Suprapubic skin (tissue), 4 donors: ENCODE results near the gene HRG. TPM values are rescaled to one million over a fixed set of nuclear protein-coding genes. Genes with fewer than 3 reads are reported as not detected.

ENCODE experiments used
- DNase-seq, 2 donors: peaks; one replicate each; pipeline ENCODE4 v3.0.0-alpha.2; 2019; ENCODE audit warnings: low spot score in 2 of 2
- H3K27ac ChIP-seq: fragments of 200-600 bp; sonication (generic); one replicate; pipeline ENCODE4 v1.5.1; 2019
- H3K27me3 ChIP-seq: fragments of 200-600 bp; sonication (generic); one replicate; pipeline ENCODE4 v1.5.1; 2019
- H3K36me3 ChIP-seq: fragments of 200-600 bp; sonication (generic); one replicate; pipeline ENCODE4 v1.5.1; 2019
- H3K4me1 ChIP-seq: fragments of 200-600 bp; sonication (generic); one replicate; pipeline ENCODE4 v1.5.1; 2019
- H3K4me3 ChIP-seq: fragments of 200-600 bp; sonication (generic); one replicate; pipeline ENCODE4 v1.5.1; 2019; ENCODE audit warnings: mild to moderate bottlenecking
- H3K9me3 ChIP-seq: fragments of 200-600 bp; sonication (generic); one replicate; pipeline ENCODE4 v1.5.1; 2019
- CTCF ChIP-seq, 2 donors: fragments of 200-600 bp in 1 of 2; fragments of 450-650 bp in 1 of 2; sonication (generic) in 1 of 2; IDR thresholded peaks; one replicate each; pipeline ENCODE4 v1.5.1; 2016 to 2019; ENCODE audit warnings: antibody characterized with exemption in 2 of 2, mild to moderate bottlenecking in 1 of 2, moderate library complexity in 1 of 2
- EP300 ChIP-seq: sonication (generic); formaldehyde crosslinking; IDR thresholded peaks from one replicate; pipeline ENCODE4 v1.6.1; 2017; ENCODE audit warnings: antibody characterized with exemption
- POLR2A ChIP-seq, 2 donors: fragments of 450-650 bp; IDR thresholded peaks; one replicate each; pipeline ENCODE4 v1.6.1; 2017; ENCODE audit warnings: antibody characterized with exemption in 2 of 2, mild to moderate bottlenecking in 2 of 2, moderate library complexity in 2 of 2
- POLR2AphosphoS5 ChIP-seq, 3 donors: sonication (generic); formaldehyde crosslinking; IDR thresholded peaks; one replicate each; pipeline ENCODE4 v1.6.1; 2017; ENCODE audit warnings: antibody characterized with exemption in 3 of 3
- WGBS: methylation state at CpG from one replicate; pipeline ENCODE4 v1.1.5; 2018; 5-methylcytosine and 5-hydroxymethylcytosine counted together
- total RNA-seq, 4 donors: library from RNA; depleted of rRNA; stranded (reverse); fragments of >200 nt; gene quantifications; one replicate each; pipeline ENCODE4 v1.1.0, GENCODE V29; 2016

Gene HRG
- total RNA-seq, 4 donors from 2014 or later, result 0.30 TPM; not detected in 3

DNA sequence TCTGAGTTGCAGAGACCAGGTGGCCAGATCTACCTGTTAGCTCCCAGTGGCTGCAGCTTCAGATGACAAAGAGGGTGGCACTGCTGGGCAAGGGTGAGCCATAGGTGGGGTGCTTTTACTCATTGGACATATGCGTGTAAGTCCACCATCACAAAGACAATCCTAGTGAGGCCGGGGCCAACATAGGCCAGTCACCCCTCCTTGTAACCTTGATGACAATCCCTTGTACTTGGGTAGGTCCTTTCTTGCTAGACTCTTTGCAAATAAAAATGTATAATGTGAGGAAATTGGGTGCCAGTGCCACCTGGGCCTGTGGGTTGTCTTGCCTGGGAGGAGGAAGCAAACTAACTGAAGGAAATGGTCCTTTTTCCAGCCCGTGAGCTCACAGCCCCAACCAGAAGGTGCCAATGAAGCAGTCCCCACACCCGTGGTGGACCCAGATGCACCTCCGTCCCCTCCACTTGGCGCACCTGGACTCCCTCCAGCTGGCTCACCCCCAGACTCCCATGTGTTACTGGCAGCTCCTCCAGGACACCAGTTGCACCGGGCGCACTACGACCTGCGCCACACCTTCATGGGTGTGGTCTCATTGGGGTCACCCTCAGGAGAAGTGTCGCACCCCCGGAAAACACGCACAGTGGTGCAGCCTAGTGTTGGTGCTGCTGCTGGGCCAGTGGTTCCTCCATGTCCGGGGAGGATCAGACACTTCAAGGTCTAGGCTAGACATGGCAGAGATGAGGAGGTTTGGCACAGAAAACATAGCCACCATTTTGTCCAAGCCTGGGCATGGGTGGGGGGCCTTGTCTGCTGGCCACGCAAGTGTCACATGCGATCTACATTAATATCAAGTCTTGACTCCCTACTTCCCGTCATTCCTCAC, 45.4 kb upstream of the HRG start:
- peaks cover 16% of the 10 kb centered on the region for H3K4me1 ChIP-seq
- no peak for TF ChIP-seq CTCF (IDR thresholded peaks at IDR 0.05)
- no peak for TF ChIP-seq POLR2AphosphoS5 (IDR thresholded peaks at IDR 0.05)
- TF ChIP-seq EP300, result no peak
- TF ChIP-seq POLR2A (IDR thresholded peaks at IDR 0.05), result no peak
- H3K9me3 ChIP-seq, result no peaks in the 10 kb centered on the region
- 81% methylated on average over 16 of the region's 17 CpGs for WGBS
- DNase-seq, result peak in 1 of 2 donors; percentile 53
- peaks cover 19% of the 10 kb centered on the region for H3K27me3 ChIP-seq
- H3K4me3 ChIP-seq, result no peak overlapping the region
- no peak overlapping the region for H3K27ac ChIP-seq
- no peaks in the 10 kb centered on the region for H3K36me3 ChIP-seq

DNA sequence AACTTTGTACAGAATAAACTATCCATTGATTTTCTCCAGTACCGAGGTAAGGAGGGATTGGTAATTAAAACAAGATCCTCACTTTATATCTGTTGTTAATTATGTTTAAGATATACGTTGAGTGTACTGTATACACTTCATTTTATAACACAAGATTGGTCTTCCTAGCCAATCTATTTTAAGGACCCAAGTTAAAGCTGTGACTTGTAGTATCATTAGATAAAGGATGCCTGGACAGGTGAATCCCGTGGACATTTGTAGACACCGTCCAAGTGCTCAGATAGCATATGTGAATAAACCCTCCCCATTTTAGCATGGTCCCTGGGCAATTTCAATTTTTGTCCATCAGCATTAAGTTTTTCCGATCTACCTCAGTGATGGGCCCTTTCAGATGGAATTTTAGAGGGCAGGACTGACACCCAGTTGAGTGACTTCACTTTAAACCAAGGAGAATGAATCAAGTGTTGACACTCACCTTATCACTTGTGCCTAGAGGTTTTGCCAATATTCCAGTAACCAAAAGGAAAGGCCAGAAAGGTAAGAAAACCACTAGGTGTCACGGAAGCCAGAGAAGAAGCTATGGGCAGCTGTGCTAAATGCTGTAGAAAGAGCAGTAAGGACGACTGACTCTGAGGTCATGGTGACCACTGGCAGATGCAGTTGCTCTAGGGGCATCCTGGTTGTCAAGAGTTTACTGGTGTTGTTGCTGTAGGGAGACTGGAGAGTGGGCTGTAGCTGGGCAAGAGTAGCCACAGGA, 43.7 kb upstream of the HRG start:
- Histone ChIP-seq H3K27me3 (peaks cover 12% of the 10 kb centered on the region), H3K36me3 (no peaks in the 10 kb centered on the region), H3K9me3 (no peaks in the 10 kb centered on the region), H3K4me1 (peaks cover 10% of the 10 kb centered on the region), H3K27ac (no peak overlapping the region), H3K4me3 (no peak overlapping the region)
- peak in 1 of 2 donors; percentile 15 for DNase-seq
- 83% methylated on average over 7 of the region's 7 CpGs for WGBS
- no peak for TF ChIP-seq CTCF (IDR thresholded peaks at IDR 0.05)
- TF ChIP-seq POLR2A (IDR thresholded peaks at IDR 0.05), result no peak
- no peak for TF ChIP-seq EP300
- TF ChIP-seq POLR2AphosphoS5 (IDR thresholded peaks at IDR 0.05), result no peak

GRCh38 chr3:186622651-186623310, 43.0 kb upstream of the HRG start:
- Histone ChIP-seq H3K27ac (no peak overlapping the region), H3K36me3 (no peaks in the 10 kb centered on the region), H3K9me3 (no peaks in the 10 kb centered on the region), H3K27me3 (peaks cover 6% of the 10 kb centered on the region), H3K4me3 (no peak overlapping the region), H3K4me1 (peaks cover 3% of the 10 kb centered on the region)
- DNase-seq, result peak in 1 of 2 donors; percentile 7
- TF ChIP-seq EP300 (no peak), POLR2A (IDR thresholded peaks at IDR 0.05) (no peak), CTCF (IDR thresholded peaks at IDR 0.05) (no peak), POLR2AphosphoS5 (IDR thresholded peaks at IDR 0.05) (no peak)
- WGBS, result 51% methylated on average over 2 of the region's 2 CpGs

GRCh38 chr3:186624598-186624997, 41.2 kb upstream of the HRG start:
- Histone ChIP-seq H3K27ac (no peak overlapping the region), H3K27me3 (no peaks in the 10 kb centered on the region), H3K4me1 (no peaks in the 10 kb centered on the region), H3K4me3 (no peak overlapping the region), H3K9me3 (no peaks in the 10 kb centered on the region), H3K36me3 (no peaks in the 10 kb centered on the region)
- WGBS, result 76% methylated on average over 4 of the region's 4 CpGs
- DNase-seq, result no peak
- TF ChIP-seq POLR2AphosphoS5 (IDR thresholded peaks at IDR 0.05), result no peak
- no peak for TF ChIP-seq EP300
- TF ChIP-seq CTCF (IDR thresholded peaks at IDR 0.05), result no peak
